Activated T-cell treated with anti-CD3 and anti-CD28 coated beads, Interleukin-2, amount 50 U/mL, for 1 hour (primary cell): Measurements from ENCODE around the gene GPR15.

ENCODE experiments used
- DNase-seq: peaks from one replicate; pipeline ENCODE4 v3.0.0-alpha.2; 2020

GPR15 gene

GRCh38 chr3:98531622-98532274 is at the start of gene GPR15:
Gene GPR15 (plus strand): TSS chr3:98531978. CDS start chr3:98532034, 56 bp downstream.
- DNase-seq = no peak

- DNase-seq = no peak
Observed at GRCh38 chr3:98482717-98483482, 48.9 kb upstream of the GPR15 start.

- DNase-seq = no peak
Observed at GRCh38 chr3:98483626-98484025, 48.2 kb upstream of the GPR15 start.

GRCh38 chr3:98497381-98497780 is 34.4 kb upstream of the GPR15 start, which contains the start of gene OR5K2:
Gene OR5K2 (plus strand): TSS chr3:98497681. CDS start chr3:98497681, 0 bp downstream.
- DNase-seq = no peak

GRCh38 chr3:98500019-98500418 is 31.8 kb upstream of the GPR15 start:
- no peak for DNase-seq

GRCh38 chr3:98501270-98501669 is 30.5 kb upstream of the GPR15 start:
- DNase-seq = no peak

GRCh38 chr3:98501863-98502576 is 29.8 kb upstream of the GPR15 start:
- no peak for DNase-seq

- DNase-seq = no peak
Observed at GRCh38 chr3:98504539-98504938, 27.2 kb upstream of the GPR15 start.

GRCh38 chr3:98508582-98508981 is 23.2 kb upstream of the GPR15 start:
- no peak for DNase-seq

- no peak for DNase-seq
Observed at GRCh38 chr3:98512576-98512975, 19.2 kb upstream of the GPR15 start.

- no peak for DNase-seq
Observed at GRCh38 chr3:98513091-98513511, 18.7 kb upstream of the GPR15 start.

- DNase-seq = no peak
Observed at GRCh38 chr3:98513736-98514135, 18.0 kb upstream of the GPR15 start.

GRCh38 chr3:98514948-98515347 is 16.8 kb upstream of the GPR15 start:
- no peak for DNase-seq

- no peak for DNase-seq
Observed at GRCh38 chr3:98518816-98519215, 13.0 kb upstream of the GPR15 start.

GRCh38 chr3:98519351-98519750 is 12.4 kb upstream of the GPR15 start:
- DNase-seq = no peak

GRCh38 chr3:98521897-98522543 is 9.8 kb upstream of the GPR15 start:
- DNase-seq = peak; percentile 55

GRCh38 chr3:98522544-98523281 is 9.1 kb upstream of the GPR15 start, which contains the start of gene CLDND1:
Gene CLDND1 (minus strand): TSS chr3:98522902. CDS start chr3:98521424, 1,478 bp downstream.
- peak; percentile 95 for DNase-seq

GRCh38 chr3:98525494-98525893 is 6.3 kb upstream of the GPR15 start:
- no peak for DNase-seq

- no peak for DNase-seq
Observed at GRCh38 chr3:98528474-98529346, 3.1 kb upstream of the GPR15 start.

GRCh38 chr3:98529856-98530459 is 1.8 kb upstream of the GPR15 start:
- no peak for DNase-seq

GRCh38 chr3:98530676-98531075 is 1.1 kb upstream of the GPR15 start:
- no peak for DNase-seq
